Omental fat pad (tissue), 4 donors: ENCODE results near the gene AQP12B. TPM values are rescaled to one million over a fixed set of nuclear protein-coding genes. Genes with fewer than 3 reads are reported as not detected.

Experiments
- ATAC-seq: fragments of 150-250 bp; one replicate; pipeline ENCODE4 v1.9.1; 2016; ENCODE audit warnings: mild to moderate bottlenecking, moderate library complexity; ENCODE audit not compliant: low FRiP score
- DNase-seq: peaks from one replicate; pipeline ENCODE4 v3.0.0-alpha.2; 2019; ENCODE audit warnings: low spot score
- CTCF ChIP-seq, 3 donors: fragments of 450-650 bp; IDR thresholded peaks; one replicate each; pipeline ENCODE4 v1.5.1; 2016 to 2017; ENCODE audit warnings: antibody characterized with exemption in 3 of 3, mild to moderate bottlenecking in 3 of 3, moderate library complexity in 2 of 3
- total RNA-seq, 4 donors: library from RNA; depleted of rRNA; stranded (reverse); fragments of >200 nt; gene quantifications; one replicate each; pipeline ENCODE4 v1.1.0, GENCODE V29; 2016

The AQP12B gene
- total RNA-seq, 4 donors from 2014 or later: not detected

- TF ChIP-seq CTCF (IDR thresholded peaks at IDR 0.05): no peak
- DNase-seq: no peak
- no peak for ATAC-seq
These were observed 35.1 kb downstream of the AQP12B start for GRCh38 chr2:240647503-240648154.

- no peak for TF ChIP-seq CTCF (IDR thresholded peaks at IDR 0.05)
- no peak for ATAC-seq
- DNase-seq: no peak
These were observed 35.7 kb downstream of the AQP12B start for GRCh38 chr2:240646900-240647502.

GRCh38 chr2:240646176-240646899 is 36.3 kb downstream of the AQP12B start:
- no peak for TF ChIP-seq CTCF (IDR thresholded peaks at IDR 0.05)
- no peak for ATAC-seq
- no peak for DNase-seq

GRCh38 chr2:240645801-240646175 is 36.9 kb downstream of the AQP12B start:
- DNase-seq (no peak), ATAC-seq (no peak)
- TF ChIP-seq CTCF (IDR thresholded peaks at IDR 0.05): no peak

- DNase-seq: no peak
- no peak for ATAC-seq
These were observed 37.3 kb downstream of the AQP12B start for GRCh38 chr2:240645346-240645745.

GRCh38 chr2:240644859-240645301 is 37.8 kb downstream of the AQP12B start:
- ATAC-seq (no peak), DNase-seq (no peak)
- TF ChIP-seq CTCF (IDR thresholded peaks at IDR 0.05): no peak

More at GRCh38 chr2:240645346-240645745, 37.3 kb downstream of the AQP12B start:
- no peak for TF ChIP-seq CTCF (IDR thresholded peaks at IDR 0.05)
